Esophagus squamous epithelium (tissue), 4 donors: ENCODE results near the gene IGF2BP1.

Experiments used
- POLR2A ChIP-seq, 4 donors: fragments of 450-650 bp; IDR thresholded peaks; one replicate each; pipeline ENCODE4 v1.6.1; 2017; ENCODE audit warnings: antibody characterized with exemption in 4 of 4, mild to moderate bottlenecking in 4 of 4, moderate library complexity in 3 of 4
- TF ChIP-seq, protein P1 (sequence below), 6 experiments: fragments of 450-650 bp in 4 of 6; fragments of 200-600 bp in 2 of 6; sonication (generic) in 2 of 6; IDR thresholded peaks; one replicate each; pipeline ENCODE4 v1.5.1; 2016 to 2019; ENCODE audit warnings: antibody characterized with exemption in 6 of 6, mild to moderate bottlenecking in 4 of 6, moderate library complexity in 4 of 6

DNA sequence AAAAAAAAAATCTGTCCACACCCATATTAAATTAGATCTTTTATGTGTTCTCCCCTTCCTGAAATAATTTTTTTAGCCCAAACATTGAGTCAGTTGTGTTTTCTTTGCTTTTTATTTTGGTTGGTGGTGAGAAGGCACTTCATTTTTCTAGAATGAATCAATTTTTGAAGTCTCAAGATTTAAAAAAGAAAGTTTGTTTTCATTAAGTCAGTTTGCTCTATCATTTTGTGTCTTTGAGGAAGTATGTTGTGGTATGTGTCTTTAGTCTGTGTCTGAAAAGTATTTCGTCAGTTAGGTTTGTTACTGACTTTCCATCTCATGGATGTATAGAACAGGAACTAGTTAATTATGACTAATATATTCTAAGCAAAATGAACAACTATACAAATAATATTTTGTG lies 3.8 kb downstream of the IGF2BP1 start:
- TF ChIP-seq, protein P1, sequence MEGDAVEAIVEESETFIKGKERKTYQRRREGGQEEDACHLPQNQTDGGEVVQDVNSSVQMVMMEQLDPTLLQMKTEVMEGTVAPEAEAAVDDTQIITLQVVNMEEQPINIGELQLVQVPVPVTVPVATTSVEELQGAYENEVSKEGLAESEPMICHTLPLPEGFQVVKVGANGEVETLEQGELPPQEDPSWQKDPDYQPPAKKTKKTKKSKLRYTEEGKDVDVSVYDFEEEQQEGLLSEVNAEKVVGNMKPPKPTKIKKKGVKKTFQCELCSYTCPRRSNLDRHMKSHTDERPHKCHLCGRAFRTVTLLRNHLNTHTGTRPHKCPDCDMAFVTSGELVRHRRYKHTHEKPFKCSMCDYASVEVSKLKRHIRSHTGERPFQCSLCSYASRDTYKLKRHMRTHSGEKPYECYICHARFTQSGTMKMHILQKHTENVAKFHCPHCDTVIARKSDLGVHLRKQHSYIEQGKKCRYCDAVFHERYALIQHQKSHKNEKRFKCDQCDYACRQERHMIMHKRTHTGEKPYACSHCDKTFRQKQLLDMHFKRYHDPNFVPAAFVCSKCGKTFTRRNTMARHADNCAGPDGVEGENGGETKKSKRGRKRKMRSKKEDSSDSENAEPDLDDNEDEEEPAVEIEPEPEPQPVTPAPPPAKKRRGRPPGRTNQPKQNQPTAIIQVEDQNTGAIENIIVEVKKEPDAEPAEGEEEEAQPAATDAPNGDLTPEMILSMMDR (IDR thresholded peaks at IDR 0.05): no peak
- no peak for TF ChIP-seq POLR2A (IDR thresholded peaks at IDR 0.05)
